GM12801 (cell line): Measurements from ENCODE around the gene WNT7A.

Experiments used
- CTCF ChIP-seq: IDR thresholded peaks from one replicate; pipeline ENCODE4 v1.5.1; 2011; ENCODE audit warnings: control low read depth; ENCODE audit not compliant: insufficient read length; ENCODE audit errors: extremely low read depth

The WNT7A gene

GRCh38 chr3:13785351-13785750, 94.5 kb downstream of the WNT7A start:
- no peak for TF ChIP-seq CTCF

- no peak for TF ChIP-seq CTCF
These were observed 96.4 kb downstream of the WNT7A start for GRCh38 chr3:13783476-13783875.

- TF ChIP-seq CTCF, result no peak
These were observed 97.4 kb downstream of the WNT7A start for GRCh38 chr3:13782501-13782900.

- no peak for TF ChIP-seq CTCF
These were observed 98.5 kb downstream of the WNT7A start for GRCh38 chr3:13781417-13781816.

- no peak for TF ChIP-seq CTCF
These were observed 99.3 kb downstream of the WNT7A start for GRCh38 chr3:13780432-13781176.

GRCh38 chr3:13776253-13777050, 103.4 kb downstream of the WNT7A start:
- no peak for TF ChIP-seq CTCF

GRCh38 chr3:13772885-13773745, 106.8 kb downstream of the WNT7A start:
- TF ChIP-seq CTCF, result no peak
